HG03520 (cell line): Measurements from ENCODE around the gene SALL4.
"Not testable (repeated sequence)": the region's sequence is repeated elsewhere in the genome, so short reads cannot be mapped to it uniquely, and the experiment has no call there.

Source experiments
- ATAC-seq: cut with Tn5 transposase; IDR thresholded peaks from one replicate; pipeline ENCODE4 v1.9.1; 2021; ENCODE audit warnings: mild to moderate bottlenecking, moderate library complexity; ENCODE audit not compliant: unreplicated experiment

Gene SALL4

DNA sequence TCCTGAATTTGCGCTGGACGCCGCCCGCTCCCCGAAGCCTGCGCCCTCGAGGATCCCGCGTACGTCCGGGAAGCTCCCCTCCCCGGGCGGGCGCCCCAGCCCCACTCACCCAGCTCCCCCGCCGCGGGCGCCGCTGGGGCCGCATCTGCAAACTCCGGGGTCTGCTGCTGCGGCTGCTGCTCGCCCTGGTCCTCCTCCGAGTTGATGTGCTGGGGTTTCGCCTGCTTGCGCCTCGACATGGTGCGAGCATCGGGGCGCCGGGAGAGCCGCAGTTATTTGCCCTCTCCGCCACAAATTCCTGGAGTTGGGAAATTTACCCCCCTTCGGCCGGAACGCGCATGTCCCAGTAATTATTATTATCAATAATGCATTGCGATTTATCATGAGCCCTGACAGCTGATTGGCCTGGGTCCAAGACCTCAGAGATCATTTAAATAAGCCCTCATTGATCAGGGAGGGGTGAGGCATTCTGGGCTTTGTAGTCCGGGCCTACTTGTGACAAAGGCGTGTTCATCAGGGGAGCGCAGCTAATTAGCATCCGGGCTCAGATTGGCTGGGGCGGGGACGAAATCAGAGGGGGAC is at the start of gene SALL4:
SALL4 (minus strand) TSS at position 352 of the 582 bp plus-strand sequence; CDS start at position 239, 113 bp downstream.
- no peak for ATAC-seq

DNA sequence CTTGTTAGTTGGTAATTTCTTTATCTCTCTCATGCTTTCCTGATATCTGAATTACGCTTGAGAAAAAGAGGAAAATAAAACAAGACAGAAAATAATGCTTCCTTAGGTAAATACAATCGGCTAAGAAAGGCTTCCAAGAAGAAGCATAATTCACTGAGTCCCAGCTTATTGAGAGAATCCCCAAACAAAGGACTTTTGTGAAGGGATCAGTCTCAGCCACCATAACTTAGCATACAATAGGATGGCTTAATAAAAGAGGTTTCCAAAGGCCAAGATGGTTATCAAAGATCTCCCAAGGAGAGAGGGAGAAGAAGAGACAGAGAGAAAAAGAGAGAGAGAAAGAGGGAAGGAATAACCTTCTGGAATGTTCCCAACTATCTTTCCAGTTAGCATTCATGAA is 46.0 kb upstream of the SALL4 start:
- ATAC-seq, result no peak

DNA sequence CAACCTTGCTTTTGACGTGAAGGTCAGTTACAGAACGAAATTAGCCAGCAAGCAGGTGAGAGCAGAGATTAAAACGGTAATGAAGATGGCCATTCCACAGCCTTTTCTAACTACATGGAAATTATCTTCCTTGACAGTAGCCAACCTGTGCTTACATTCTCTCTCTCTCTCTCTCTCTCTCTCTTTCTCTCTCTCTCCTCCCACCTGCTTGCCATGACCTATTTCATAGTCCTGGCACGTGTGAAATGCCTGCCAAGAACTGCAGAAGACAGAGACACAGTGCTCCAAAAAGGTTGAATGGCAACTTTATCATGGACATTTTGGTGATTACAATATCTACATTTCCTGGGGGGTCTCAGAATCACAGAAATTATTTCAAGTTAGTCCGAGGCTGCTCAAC is 38.5 kb upstream of the SALL4 start:
- ATAC-seq, result no peak

DNA sequence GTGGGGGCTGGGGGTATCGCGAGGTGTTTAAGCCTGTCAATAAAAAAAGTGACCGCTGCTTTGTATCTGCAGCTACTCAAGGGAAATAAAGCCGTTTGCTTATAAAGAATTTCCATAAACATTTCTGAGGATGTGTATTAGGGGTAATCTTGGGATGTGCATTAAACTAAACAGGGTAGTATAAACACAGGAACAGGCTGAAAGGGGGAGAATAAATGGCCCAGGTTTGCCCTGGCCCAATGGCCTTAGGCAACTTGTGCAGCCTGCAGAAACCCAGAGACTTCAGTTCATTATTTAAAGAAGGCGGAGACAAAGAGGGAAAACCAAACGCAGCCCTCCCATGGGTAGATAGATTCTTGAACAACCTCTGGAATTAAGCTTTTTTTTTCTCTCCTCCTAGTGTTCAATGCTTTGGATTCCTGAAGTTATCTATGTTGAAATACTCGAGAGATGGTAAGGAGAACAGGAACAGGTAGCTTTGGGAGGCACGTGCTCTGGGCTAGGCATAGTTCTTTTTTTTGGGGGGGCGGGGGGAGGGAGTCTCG is 35.6 kb upstream of the SALL4 start:
- no peak for ATAC-seq

DNA sequence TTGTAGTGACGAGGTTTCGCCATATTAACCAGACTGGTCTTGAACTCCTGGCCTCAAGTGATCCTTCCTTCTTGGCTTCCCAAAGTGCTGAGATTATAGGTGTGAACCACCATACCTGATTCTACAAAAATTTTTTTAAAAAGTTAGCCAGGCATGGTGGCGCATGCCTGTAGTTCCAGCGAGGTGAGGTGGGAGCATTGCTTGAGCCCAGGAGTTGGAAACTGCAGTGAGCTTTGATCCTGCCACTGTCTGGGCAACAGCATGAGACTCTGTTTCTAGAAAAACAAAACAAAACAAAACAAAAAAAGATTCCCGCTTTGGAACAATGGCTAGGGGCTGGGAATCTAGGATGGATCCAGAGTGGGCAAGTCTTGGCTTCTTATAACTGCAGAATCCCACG is 35.1 kb upstream of the SALL4 start:
- ATAC-seq, result no peak

DNA sequence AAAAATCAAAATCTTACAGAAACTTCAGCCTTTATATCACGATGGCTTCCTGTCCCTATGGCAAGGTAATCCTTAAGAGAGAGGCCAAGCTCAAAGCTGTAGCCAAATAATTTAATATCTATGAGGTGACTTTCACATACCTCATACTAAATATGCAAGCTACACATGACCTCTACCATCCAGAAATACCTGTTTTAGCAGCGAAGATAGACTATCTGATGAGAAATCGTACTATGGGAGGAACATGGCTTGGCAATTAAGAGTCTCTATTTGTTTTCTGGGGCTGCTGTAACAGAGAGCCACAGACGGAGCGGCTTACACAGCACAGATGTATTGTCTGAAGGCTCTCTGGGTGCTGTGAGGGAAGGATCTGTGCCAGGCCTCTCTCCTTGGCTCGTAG is 31.0 kb upstream of the SALL4 start:
- no peak for ATAC-seq

DNA sequence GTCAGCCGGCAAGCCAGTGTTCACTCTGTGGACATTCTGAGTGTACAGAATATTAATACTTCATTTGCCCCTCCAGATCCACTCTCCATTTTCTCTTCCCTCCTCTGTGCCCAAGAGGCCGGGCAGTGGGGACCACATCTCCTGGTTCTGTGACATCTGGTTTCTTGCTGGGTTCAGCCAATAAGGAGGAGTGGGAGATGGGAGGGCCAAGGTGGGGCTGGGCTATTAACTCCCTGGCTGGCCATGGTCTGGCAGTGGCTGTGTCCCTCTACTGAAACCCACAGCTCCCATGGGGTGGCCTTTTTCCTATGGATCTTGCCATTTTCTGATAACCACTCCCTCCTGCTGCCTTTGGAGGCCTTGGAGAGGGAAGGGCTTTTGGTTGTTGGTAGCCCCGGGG is 30.0 kb upstream of the SALL4 start:
- no peak for ATAC-seq

DNA sequence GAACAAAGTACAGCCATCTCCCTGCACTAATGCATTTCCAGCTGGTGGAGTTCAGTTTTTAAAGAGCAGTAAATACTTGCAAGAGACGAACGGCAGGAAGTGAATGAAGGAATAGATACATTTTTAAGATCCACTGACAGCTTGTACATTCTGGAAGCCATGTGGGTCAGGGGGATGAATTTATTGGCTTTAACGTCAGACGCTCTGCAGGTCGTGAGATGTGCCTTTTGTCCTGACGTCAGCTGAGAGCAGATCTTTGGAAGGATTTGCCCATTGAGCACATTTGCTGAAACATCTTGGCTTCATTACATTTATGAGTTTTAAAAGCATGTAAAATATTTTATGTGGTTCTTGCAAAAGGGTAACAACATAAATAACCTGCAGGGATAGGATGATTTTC is 29.5 kb upstream of the SALL4 start:
- ATAC-seq, result no peak

DNA sequence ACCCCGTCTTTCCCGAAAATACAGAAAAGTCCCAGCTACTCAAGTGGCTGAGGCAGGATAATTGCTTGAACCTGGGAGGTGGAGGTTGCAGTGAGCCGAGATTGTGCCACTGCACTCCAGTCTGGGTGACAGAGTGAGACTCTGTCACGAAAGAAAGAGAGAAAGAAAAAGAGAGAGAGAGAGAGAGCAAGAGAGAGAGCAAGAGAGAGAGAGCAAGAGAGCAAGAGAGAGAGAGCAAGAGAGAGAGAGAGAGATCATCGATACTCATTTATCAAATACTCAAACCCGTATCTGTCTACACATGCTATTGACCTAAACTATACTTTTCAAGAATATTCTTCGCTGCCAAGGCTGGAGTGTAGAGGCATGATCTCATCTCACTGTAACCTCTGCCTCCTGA is 28.2 kb upstream of the SALL4 start:
- no peak for ATAC-seq

DNA sequence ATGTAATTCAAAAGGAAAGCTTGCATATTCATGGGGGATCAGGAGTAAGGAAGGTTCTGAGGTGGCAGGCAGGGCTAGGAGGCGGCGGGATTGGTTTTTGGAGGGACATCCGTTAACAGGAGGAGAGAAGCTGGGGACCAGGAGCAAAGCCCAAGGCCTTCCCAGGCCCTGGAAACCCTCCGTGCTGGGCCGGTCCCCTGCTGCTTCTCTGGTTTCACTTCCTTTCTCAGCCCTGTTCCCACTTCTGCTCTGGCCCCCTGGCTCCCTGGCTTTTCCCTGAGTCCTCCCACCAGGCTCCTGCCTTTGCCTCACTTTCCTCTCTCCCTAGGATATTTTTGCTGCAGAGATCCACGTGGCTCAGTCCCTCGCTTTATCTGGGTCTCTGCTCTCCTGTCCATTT is 26.4 kb upstream of the SALL4 start:
- ATAC-seq, result no peak

DNA sequence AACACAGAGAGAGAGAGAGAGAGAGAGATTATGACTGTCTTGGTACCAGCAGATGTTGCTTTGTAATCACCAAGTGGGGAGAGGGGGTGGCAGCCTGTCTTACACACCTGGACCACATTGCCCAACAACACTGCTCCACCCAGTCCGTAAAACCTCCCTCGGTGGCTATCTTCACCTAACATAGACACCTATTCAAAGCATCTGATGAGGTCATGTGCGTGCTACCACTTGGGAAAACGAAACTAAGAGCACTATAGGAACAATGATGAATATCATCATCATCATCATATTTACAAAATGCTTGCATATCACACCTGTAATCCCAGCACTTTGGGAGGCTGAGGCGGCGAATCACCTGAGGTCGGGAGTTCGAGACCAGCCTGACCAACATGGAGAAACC is 24.1 kb upstream of the SALL4 start:
- ATAC-seq, result no peak

DNA sequence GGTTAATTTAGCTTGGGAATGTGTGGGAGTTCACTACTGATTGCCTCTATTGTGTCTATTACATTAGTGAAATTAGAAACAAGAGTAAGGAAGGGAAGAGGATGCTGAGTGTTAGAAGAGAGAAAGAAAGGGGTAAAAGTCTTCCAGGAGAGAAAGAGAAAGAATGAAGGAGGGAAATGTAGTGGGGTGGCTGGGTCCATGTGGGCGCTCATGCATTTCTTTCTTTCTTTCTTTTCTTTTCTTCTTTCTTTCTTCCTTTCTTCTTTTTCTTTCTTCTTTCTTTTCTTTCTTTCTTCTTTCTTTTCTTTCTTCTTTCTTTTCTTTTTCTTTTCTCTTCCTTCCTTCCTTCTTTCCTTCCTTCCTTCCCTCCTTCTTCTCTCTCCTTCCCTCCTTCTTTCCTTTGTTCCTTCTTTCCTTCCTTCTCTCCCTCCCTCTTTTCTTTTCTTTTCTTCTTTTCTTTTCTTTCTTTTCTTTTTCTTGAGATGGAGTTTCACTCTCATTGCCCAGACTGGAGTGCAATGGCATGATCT is 16.2 kb upstream of the SALL4 start:
- ATAC-seq, result no peak

DNA sequence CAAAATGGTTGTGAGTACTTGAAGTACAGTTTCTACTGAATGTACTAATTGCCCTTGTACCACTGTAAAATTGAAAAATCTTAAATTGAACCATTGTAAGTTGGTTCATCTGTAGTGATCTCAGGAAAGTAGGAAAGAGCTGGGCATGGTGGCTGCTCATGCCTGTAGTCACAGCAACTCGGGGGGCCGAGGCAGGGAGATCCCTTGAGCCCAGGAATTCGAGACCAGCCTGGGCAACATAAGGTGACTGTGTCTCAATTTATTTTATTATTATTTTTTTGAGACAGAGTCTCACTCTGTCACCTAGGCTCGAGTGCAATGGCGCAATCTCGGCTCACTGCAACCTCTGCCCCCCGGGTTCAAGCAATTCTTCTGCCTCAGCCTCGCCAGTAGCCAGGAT is 14.5 kb upstream of the SALL4 start:
- not testable (repeated sequence) for ATAC-seq

DNA sequence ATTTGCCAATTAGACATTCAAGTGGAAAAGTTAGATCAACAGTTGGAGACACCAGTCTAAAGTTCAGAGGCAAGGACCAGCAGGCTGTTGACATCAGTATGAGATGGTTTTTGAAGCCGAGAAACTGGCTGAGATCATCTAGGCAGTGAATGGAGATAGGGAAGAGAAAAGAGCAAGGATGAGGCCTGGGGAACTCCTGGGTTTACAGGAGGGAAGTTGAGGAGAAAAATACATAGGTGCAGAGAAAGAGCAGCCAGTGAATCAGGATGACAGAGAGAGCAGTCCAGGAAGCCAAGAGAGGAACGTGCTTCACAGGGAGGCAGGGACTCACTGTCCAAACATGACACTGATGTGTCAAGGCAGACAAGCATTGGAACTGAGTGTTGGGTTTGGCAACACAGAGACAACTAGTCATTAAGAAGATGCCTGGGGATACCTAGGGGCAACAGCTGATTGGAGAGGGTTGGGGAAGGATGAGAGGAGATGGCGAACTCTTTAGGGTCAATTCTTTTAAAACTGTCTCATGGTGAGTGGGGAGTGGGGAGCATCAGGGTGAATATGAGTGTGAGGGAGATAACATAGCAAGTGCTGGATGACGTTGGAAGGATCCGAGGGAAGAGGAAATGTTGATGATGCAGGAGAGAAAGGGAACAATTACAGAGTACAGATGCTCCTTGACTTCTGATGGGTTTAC is 13.2 kb upstream of the SALL4 start:
- ATAC-seq, result no peak

DNA sequence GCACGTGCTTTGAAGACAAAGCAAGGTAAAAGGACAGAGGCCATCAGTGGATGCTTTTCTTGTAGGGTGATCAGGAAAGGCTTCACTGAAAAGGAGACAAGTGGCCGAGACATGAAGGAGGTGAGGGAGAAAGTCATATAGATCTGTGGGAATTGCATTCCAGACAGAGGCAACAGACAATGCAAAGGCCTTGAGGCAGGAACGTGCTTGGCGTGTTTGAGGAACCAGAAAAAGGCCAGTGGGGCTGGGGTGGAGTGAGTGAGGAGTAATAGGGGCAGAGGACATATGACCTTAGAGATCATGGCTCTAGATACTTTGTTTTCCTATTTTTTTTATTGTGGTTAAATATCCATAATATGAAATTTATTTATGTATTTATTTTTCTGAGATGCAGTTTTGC is 10.5 kb upstream of the SALL4 start:
- no peak for ATAC-seq

DNA sequence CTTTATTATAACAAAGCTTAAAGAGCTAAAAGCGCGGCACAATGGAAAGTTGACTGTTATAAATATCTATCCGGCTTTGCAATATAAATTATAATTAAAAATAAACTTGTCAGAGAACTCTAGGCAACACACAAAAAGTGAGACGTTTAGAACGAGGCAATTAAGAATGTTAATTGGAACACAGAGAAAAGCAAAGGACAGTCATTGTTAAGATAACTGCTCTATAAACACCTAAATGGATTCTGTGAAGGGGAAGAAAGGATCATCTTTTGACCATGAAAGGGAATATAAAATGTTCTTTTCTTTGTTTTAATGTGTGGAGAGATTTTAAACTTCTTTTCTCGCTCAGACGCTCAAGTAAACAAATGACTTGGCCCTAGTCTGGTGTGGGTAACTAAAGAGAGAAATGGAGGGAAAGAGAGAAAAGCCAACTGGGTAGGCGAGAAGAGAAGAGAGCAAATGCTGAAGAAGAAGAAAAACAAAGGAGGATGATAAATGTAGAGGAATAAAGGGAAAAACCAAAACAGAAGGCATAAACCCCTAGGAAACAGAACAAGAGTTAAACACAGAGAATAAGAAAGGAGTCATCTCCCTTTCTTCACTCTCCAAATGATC is 9.3 kb upstream of the SALL4 start:
- no peak for ATAC-seq

DNA sequence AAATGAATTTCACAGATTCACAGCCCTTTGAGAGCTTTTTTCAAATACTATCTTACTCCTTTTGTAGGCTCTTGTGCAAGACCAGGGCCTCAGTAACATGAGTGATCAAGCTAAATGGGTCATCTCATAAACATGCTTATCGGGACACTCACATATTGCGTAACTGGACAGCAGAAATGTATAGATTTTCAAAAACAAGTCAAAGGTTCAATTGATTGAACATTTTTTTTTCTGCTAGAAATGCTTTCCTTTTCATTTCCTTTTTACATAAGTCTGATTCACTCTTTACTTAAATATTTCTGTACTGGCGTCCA is 8.7 kb upstream of the SALL4 start:
- ATAC-seq, result no peak

DNA sequence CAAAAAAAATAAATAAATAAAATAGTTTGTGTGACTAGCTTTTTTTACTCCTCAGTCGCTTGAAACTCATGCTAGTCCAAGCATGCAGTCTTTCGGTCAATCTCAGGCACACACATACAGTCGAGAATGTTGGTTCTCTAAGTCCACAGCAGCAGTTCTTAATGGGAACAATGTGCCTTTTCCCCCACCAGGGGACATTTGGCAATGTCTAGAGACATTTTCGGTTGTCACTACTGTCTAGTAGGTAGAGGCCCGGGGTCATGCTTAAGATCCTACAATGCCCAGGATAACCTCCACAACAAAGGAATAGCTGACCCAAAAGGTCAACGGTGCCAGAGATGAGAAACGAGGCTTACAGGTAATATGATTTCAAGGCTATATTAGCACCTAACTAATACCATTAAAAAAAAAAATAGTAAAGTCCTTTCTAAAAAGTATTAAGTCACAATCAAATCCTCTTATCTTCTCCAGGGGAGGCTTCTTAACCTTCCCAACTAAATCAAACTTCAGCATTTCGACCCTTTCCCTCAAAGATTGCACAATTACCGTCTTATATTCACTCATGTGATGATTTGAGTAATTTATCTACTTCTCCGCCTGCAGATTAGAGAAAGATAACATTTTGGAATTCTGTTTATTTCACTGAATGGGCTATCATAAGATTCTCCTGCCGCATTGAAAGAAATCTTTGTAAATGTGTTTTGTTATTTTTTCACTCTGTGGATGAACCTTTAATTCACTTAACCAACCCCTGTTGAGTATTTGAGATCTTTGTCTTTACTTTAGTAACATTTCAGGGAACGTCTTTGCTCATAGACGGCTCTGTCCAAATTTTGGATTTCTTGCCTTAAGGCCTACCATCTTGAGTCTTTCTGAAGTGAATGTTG is 8.1 kb upstream of the SALL4 start:
- no peak for ATAC-seq

DNA sequence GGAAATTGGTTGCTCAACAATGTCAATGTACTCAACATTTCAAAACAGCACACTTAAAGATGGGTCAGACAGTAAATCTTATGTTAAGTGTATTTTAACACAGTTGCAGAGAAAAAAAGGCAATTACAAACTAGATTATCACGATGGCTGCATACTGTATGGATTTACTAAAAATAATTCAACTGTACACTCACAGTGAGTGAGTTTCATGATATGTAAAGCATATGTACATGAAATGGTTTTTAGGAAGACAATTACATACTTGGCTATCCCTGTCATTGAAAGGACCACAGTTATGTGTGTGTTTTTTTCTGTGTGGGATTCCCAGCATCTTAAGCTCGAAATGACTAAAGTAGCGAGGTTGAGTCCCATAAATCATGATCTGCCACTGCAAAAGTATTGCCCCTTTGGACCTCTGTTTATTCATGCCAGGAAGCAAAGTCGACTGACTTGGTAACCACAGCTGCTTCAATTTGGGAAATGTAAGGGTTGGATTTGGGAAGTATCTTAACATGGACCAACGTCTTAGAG is 5.5 kb upstream of the SALL4 start:
- ATAC-seq, result no peak

DNA sequence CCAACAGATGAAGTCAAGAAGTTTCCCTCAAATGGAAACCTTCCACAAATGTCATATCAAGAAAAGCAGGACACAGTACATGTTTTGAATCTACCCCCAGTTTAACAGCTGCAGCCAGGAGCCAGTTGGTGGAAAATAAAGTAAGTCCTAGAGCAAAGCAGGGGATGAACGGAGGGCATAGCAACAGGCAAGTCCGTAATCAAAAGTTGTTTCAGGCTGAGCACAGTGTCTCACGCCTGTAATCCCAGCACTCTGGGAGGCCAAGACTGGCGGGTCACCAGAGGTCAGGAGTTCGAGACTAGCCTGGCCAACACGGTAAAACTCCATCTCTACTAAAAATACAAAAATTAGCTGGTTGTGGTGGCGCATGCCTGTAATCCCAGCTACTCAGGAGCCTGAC is 2.4 kb upstream of the SALL4 start:
- no peak for ATAC-seq
